Hematopoietic multipotent progenitor cell treated with erythropoietin and hydrocortisone succinate and interleukin-3 and kit ligand, for 17 days (in vitro differentiated cells): ENCODE data around the gene CD302.
"Not testable (repeated sequence)": the region's sequence is repeated elsewhere in the genome, so short reads cannot be mapped to it uniquely, and the experiment has no call there.

Source experiments
- DNase-seq: peaks from one replicate; pipeline ENCODE4 v3.0.0-alpha.2; 2015; ENCODE audit warnings: low spot score

The CD302 gene

DNA sequence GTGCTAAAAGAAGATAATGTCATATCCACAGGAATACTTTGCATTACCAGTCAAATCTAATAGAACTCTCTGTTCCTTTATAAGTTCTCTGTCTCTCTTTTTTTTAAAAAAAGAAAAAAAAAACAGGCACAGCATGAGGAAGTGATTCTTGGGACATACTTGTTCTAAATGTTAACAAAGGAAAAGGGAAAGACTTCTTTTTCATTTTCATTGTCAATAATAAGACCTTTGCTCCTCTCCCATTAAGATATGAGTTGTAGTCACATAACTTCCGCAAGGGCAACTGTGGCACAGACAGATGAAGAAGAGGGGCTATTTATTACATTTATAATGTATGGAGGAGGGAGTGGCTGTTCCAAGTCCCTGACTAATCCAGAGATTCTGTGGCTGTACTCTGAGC, 4.7 kb downstream of the CD302 start:
- no peak for DNase-seq

DNA sequence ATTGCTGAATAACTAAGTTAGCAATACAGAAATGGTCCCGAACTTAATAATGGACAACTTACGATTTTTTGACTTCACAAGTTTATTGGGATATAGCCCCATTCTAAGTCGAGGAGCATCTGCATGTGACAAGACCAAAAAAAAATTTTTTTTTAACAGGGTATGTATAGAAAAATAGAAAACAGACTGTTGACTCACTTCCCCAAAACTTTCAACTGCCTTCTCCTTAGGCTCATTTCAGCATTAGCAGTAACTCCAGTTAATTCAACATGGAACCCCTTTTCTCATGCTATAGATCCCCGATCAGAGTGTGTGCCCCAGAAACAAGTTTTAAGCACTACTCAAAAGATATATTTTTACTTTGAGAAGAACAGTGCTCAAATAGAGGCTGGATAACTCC, 5.4 kb downstream of the CD302 start:
- DNase-seq, result no peak

- no peak for DNase-seq
Observed at GRCh38 chr2:159792036-159792435, 6.0 kb downstream of the CD302 start.

GRCh38 chr2:159790323-159790722, 7.7 kb downstream of the CD302 start:
- DNase-seq, result no peak

- no peak for DNase-seq
Observed at GRCh38 chr2:159788253-159788652, 9.8 kb downstream of the CD302 start.

DNA sequence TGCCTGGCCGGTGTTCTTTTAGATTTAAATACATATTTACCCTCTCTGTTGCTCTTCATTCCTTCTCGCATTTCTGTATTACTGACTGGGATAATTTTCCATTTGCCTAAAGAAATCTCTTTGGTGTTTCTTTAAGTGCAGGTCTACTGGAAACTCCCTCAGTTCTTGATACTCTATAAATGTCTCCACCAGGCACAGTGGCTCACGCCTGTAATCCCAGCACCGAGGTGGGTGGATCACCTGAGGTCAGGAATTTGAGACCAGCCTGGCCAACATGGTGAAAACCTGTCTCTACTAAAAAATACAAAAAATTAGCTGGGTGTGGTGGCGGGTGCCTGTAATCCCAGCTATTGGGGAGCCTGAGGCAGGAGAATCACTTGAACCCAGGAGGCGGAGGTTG, 10.4 kb downstream of the CD302 start:
- not testable (repeated sequence) for DNase-seq

GRCh38 chr2:159786938-159787337, 11.1 kb downstream of the CD302 start:
- DNase-seq, result no peak

DNA sequence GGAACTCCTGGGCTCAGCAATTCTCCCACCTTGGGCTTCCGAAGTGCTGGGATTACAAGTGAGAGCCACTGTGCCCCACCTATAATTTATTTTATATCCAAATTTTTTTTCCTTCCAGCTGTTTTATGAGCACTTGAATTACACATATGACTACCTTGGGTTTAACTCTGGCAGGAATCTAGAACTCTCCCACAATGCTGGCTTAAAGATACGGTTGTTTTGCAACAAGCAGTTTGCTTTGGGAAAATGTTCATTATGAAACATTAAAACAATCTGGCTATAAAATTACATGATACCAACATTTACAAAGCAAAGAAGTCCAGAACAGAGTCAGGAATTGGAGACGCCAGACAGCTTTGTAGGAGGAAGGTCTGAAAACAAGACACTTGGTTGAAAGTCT, 12.8 kb downstream of the CD302 start:
- DNase-seq, result no peak

DNA sequence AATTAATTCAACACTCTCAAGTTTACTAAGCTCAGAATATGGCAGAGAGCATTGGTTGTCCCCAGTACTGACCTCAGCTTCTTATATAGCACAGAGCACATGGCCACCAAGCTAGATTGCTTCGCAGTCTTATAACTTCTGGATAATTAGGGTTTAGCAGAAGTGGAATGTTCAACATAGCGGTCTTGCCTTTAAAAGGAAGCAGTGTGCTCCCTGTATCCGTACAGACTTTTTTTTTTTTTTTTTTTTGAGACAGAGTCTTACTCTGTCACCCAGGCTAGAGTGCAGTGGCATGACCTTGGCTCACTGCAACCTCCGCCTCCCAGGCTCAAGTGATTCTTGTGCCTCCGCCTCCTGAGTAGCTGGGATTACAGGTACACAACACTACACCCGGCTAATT, 13.3 kb downstream of the CD302 start:
- not testable (repeated sequence) for DNase-seq

- DNase-seq, result no peak
Observed at GRCh38 chr2:159783556-159783955, 14.5 kb downstream of the CD302 start.

- DNase-seq, result no peak
Observed at GRCh38 chr2:159776321-159776720, 21.7 kb downstream of the CD302 start.

DNA sequence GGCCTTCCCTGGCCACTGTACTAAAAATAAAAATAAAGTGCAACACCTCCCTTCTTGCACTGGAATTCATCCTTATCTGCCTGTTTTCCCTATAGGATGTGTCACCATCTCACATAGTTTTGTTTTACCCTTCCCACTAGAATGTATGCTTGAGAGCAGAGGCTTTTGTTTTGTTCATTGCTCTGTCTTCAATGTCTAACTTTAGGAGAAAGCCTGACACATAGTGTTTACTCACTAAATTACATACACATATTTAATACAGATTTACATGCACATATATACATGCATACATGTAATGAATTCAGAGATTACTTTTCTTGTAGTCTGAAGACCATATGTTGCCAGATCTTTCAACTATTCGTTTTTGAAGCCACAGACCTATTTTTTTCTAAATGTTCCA, 23.0 kb downstream of the CD302 start:
- DNase-seq, result no peak

DNA sequence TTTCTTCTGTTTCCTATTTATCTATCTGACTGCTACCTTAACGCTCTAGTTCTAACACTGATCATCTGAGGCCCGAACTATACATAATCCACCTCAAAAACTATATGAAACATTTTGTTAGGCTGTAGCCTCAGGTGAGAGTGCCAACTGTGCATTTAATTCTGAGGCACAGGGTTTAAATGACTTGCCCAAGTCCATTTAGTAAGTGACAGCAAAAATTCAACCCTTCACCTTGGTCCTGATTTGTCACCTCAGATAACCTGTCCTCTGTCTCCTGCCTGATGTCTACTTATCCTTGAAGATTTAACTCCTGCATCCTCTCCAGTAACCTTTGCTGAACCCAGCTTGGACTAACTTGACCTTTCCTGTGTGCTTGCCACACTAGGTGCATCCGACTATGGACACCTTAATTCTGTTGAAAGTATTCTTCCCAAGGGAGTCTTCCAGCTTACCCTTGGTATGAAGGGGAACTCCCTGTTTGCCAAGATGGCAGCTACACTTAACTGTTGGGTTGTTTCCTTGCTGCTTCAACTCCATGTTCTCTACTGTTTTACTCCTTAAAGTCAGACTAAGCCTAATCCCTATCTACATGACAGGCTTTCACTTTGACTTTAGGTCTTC, 23.5 kb downstream of the CD302 start:
- no peak for DNase-seq

- no peak for DNase-seq
Observed at GRCh38 chr2:159773886-159774285, 24.1 kb downstream of the CD302 start.

- no peak for DNase-seq
Observed at GRCh38 chr2:159773426-159773825, 24.6 kb downstream of the CD302 start.

DNA sequence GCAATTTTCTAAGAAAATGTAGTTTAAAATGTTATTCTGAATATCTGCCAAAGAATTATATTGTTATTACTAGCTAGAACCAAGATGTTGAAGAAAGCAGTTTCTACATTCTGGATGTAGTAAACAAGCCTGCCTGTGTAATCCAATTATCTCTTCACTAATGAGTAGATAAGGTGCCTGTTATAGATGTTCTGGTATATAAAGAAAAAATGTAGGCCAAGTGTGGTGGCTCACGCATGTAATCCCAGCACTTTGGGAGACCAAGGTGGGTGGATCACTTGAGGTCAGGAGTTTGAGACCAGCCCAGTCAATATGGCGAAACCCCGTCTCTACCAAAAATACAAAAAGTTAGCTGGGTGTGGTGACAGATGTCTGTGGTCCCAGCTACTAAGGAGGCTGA, 28.9 kb downstream of the CD302 start:
- no peak for DNase-seq

- DNase-seq, result no peak
Observed at GRCh38 chr2:159762075-159762474, 35.9 kb downstream of the CD302 start.

GRCh38 chr2:159760326-159760725, 37.7 kb downstream of the CD302 start:
- DNase-seq, result no peak

- no peak for DNase-seq
Observed at GRCh38 chr2:159759577-159759976, 38.4 kb downstream of the CD302 start.

DNA sequence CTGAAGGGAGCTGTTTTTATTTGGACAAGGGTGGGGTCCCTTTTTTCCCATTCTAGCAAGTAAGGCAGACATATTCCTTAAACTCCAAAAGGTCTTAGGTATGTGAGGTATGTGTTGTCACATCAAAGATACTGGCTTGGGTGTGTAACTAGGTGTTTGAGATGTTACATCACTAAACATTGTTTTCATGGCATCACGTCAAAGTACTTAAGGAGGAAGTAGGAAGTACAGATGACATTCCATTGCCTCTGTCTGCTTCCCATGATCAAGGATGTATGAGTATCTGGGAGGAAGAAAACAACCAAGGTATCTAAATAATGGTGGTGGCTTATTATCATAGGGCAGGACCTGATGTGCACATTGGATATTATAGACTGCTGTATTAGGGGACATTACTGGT, 39.3 kb downstream of the CD302 start:
- no peak for DNase-seq

GRCh38 chr2:159758239-159758638, 39.8 kb downstream of the CD302 start:
- no peak for DNase-seq

DNA sequence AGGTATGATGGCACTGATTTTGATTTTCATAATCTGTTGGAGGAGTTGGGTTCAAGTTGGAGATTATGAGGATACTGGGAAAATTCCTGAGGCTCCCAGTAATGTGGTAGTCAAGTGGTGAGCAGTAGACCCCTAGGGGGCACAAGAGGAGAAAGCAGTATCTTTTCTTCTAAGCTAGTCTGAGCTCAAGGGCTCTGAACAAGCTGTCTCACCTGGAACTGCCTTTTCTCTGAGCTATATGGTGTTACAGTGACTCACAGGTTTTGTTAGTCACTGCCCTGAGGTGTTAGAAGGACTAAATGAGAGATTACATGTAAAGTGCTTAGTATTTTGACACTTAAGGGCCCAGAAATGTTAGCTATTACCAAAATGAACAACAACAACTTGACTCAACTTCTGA, 42.2 kb downstream of the CD302 start:
- no peak for DNase-seq

DNA sequence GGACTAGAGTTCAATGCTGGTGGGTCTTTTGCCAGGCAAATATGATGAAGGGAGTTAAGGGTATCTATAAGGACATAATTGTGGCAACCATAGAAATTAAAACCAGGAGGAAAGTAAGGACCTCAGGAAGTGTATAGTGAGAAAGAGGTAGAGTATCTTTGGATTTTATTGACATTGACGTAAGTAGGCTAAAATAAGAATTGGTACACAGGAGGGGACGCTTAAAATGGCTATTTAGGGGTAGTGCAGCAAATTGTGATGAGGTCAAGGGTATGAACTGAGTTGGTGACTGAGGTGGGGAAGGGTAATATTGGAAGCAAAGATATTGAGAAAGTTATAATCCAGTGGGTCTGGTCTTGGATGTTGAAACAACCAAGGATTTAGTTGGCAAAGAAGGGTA, 43.0 kb downstream of the CD302 start:
- no peak for DNase-seq

DNA sequence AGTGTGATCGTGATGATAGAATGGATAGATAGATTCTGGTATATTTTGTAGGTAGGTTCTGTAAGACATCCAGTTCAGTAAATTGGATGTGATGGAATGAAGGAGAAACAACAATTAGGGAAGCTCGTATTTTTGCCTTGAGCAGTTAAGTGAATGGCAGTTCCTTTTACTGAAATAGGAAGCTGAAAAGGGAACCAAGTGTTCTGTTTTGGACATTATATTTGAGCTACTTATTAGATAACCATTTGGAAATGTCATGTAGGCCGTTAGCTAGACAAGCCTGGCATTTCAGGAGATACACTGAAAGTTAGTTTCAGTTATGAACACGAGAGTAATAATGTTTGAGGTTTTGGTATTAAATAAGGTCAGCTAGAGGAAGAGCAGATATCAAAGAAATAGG, 44.2 kb downstream of the CD302 start:
- DNase-seq, result no peak

GRCh38 chr2:159750873-159751272, 47.1 kb downstream of the CD302 start:
- DNase-seq, result no peak
